Measurements from ENCODE around the gene SDE2.
A peak's percentile ranks its signal among the peaks of the same experiment; 100 is the strongest.
"Not testable (repeated sequence)": the region's sequence is repeated elsewhere in the genome, so short reads cannot be mapped to it uniquely, and the experiment has no call there.

SDE2 gene

GRCh38 chr1:225999227-225999911, at the start of gene SDE2:
Gene SDE2 (minus strand): TSS chr1:225999343. CDS start chr1:225999312, 31 bp downstream.
- DNase-seq: peak; percentile 92 to 98

- DNase-seq: no peak
These were observed 49.7 kb upstream of the SDE2 start for GRCh38 chr1:226048886-226049285.

- no peak for DNase-seq
These were observed 48.4 kb upstream of the SDE2 start for GRCh38 chr1:226047495-226047894.

GRCh38 chr1:226046240-226046639, 47.1 kb upstream of the SDE2 start:
- DNase-seq: no peak

GRCh38 chr1:226044514-226045101, 45.5 kb upstream of the SDE2 start:
- DNase-seq: no peak

GRCh38 chr1:226041419-226041818, 42.3 kb upstream of the SDE2 start:
- DNase-seq: no peak

- no peak for DNase-seq
These were observed 39.5 kb upstream of the SDE2 start for GRCh38 chr1:226038661-226039060.

GRCh38 chr1:226035915-226036314, 36.8 kb upstream of the SDE2 start:
- DNase-seq: no peak

- no peak for DNase-seq
These were observed 35.3 kb upstream of the SDE2 start for GRCh38 chr1:226034482-226034881.

- DNase-seq: no peak
These were observed 34.8 kb upstream of the SDE2 start for GRCh38 chr1:226033991-226034390.

- no peak for DNase-seq
These were observed 34.4 kb upstream of the SDE2 start for GRCh38 chr1:226033582-226033981.

GRCh38 chr1:226029568-226030225, 30.6 kb upstream of the SDE2 start:
- DNase-seq: no peak

GRCh38 chr1:226029093-226029496, 30.0 kb upstream of the SDE2 start:
- no peak for DNase-seq

- no peak for DNase-seq
These were observed 28.5 kb upstream of the SDE2 start for GRCh38 chr1:226027538-226028217.

- DNase-seq: no peak
These were observed 27.7 kb upstream of the SDE2 start for GRCh38 chr1:226026833-226027232.

- no peak for DNase-seq
These were observed 24.6 kb upstream of the SDE2 start for GRCh38 chr1:226023735-226024134.

GRCh38 chr1:226021801-226022200, 22.7 kb upstream of the SDE2 start:
- no peak for DNase-seq

- DNase-seq: no peak
These were observed 22.3 kb upstream of the SDE2 start for GRCh38 chr1:226021401-226021800.

GRCh38 chr1:226019572-226019971, 20.4 kb upstream of the SDE2 start:
- no peak for DNase-seq

- no peak for DNase-seq
These were observed 17.9 kb upstream of the SDE2 start for GRCh38 chr1:226017070-226017469.

GRCh38 chr1:226009650-226010044, 10.5 kb upstream of the SDE2 start:
- no peak for DNase-seq

- not testable (repeated sequence) for DNase-seq
These were observed 8.2 kb upstream of the SDE2 start for GRCh38 chr1:226007126-226007892.

GRCh38 chr1:226006686-226007085, 7.5 kb upstream of the SDE2 start:
- DNase-seq: no peak

Measured in NCI-H526 (cell line).